Vagina (tissue), 2 donors: Measurements from ENCODE around the gene ATP11A. TPM values are rescaled to one million over a fixed set of nuclear protein-coding genes. Genes with fewer than 3 reads are reported as not detected.

Experiments used
- DNase-seq, 2 donors: peaks; one replicate each; pipeline ENCODE4 v3.0.0-alpha.2; 2017; ENCODE audit errors: extremely low spot score in 2 of 2
- H3K27ac ChIP-seq: fragments of 200-600 bp; sonication (generic); one replicate; pipeline ENCODE4 v1.5.1; 2019
- H3K27me3 ChIP-seq: fragments of 200-600 bp; sonication (generic); one replicate; pipeline ENCODE4 v1.5.1; 2019
- H3K36me3 ChIP-seq, 2 donors: fragments of 200-600 bp; sonication (generic); one replicate each; pipeline ENCODE4 v1.5.1; 2017 to 2019
- H3K4me1 ChIP-seq: fragments of 200-600 bp; sonication (generic); one replicate; pipeline ENCODE4 v1.5.1; 2019
- H3K4me3 ChIP-seq, 2 donors: fragments of 200-600 bp; sonication (generic); 1 replicate in 1 of 2; 2 replicates in 1 of 2; pipeline ENCODE4 v1.5.1; 2016 to 2019
- H3K9me3 ChIP-seq: fragments of 200-600 bp; sonication (generic); one replicate; pipeline ENCODE4 v1.5.1; 2019
- CTCF ChIP-seq, 3 experiments: fragments of 450-650 bp in 2 of 3; fragments of 200-600 bp in 1 of 3; sonication (generic) in 1 of 3; IDR thresholded peaks; one replicate each; pipeline ENCODE4 v1.5.1; 2017 to 2019; ENCODE audit warnings: antibody characterized with exemption in 3 of 3, mild to moderate bottlenecking in 2 of 3, moderate library complexity in 2 of 3
- POLR2A ChIP-seq, 2 donors: fragments of 450-650 bp; IDR thresholded peaks; one replicate each; pipeline ENCODE4 v1.6.1; 2017; ENCODE audit warnings: antibody characterized with exemption in 2 of 2, mild to moderate bottlenecking in 2 of 2, moderate library complexity in 2 of 2
- POLR2AphosphoS5 ChIP-seq, 2 donors: sonication (generic); formaldehyde crosslinking; IDR thresholded peaks; one replicate each; pipeline ENCODE4 v1.9.0; 2017; ENCODE audit warnings: antibody characterized with exemption in 2 of 2, mild to moderate bottlenecking in 2 of 2, low read depth in 1 of 2; ENCODE audit not compliant: insufficient read depth in 1 of 2
- intact Hi-C: fragments of 100-400 bp; cut with DNase I; formaldehyde crosslinking; loops from one replicate; pipeline ENCODE4 v1.15.1; 2023
- total RNA-seq: library from RNA; depleted of rRNA; stranded (reverse); fragments of >200 nt; gene quantifications from one replicate; pipeline ENCODE4 v1.2.3, GENCODE V29; 2016

ATP11A gene
- total RNA-seq, 1 donor from 2014 or later: 33.4 TPM

GRCh38 chr13:112738606-112739005 lies 48.8 kb downstream of the ATP11A start:
- no peaks in the 10 kb centered on the region for H3K4me1 ChIP-seq
- no peak for DNase-seq
- no peak overlapping the region for H3K4me3 ChIP-seq
- H3K27me3 ChIP-seq: no peaks in the 10 kb centered on the region
- intact Hi-C loops: no loop called here
- TF ChIP-seq POLR2A (IDR thresholded peaks at IDR 0.05) (no peak), CTCF (IDR thresholded peaks at IDR 0.05) (no peak), POLR2AphosphoS5 (IDR thresholded peaks at IDR 0.05; ENCODE audit: insufficient read depth in 1 of 2, low read depth in 1 of 2) (no peak)
- H3K36me3 ChIP-seq: no peaks in the 10 kb centered on the region
- no peak overlapping the region for H3K27ac ChIP-seq
- H3K9me3 ChIP-seq: no peaks in the 10 kb centered on the region

DNA sequence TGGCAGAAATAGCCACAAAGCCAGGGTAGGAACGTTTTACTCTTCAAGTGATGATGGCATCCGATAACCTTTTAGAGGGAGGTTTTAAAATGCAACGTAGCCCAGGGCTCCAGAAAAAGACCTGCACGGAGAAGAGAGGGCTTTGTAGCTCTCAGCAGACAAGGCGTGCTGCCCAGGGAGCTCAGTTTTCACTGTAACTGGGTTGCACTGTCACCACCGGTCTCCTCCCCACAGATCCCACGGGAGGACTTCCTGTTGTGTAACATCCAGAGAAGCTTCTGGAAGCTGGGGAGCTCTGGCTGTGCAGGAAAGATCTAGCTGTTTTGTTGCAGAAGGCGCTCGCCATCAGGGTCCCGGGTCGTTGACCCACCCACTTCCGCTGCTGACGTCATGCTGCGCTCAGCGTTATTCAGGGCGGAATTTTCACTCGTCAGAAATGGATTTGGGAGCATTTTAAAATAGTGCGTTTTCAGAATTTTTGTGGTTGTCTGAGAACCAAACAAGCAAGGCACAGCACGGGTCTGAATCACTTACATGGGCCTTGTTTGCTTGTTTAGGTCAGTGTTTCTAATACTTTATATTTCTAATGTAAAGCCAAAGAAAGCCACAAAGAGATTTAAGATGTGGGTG lies 50.8 kb downstream of the ATP11A start:
- no peaks in the 10 kb centered on the region for H3K36me3 ChIP-seq
- no peak overlapping the region for H3K4me3 ChIP-seq
- H3K9me3 ChIP-seq: no peaks in the 10 kb centered on the region
- peaks cover 5% of the 10 kb centered on the region for H3K4me1 ChIP-seq
- intact Hi-C loops: no loop called here
- TF ChIP-seq POLR2AphosphoS5 (IDR thresholded peaks at IDR 0.05; ENCODE audit: insufficient read depth in 1 of 2, low read depth in 1 of 2): peak; percentile 52 to 57
- TF ChIP-seq CTCF (IDR thresholded peaks at IDR 0.05): no peak
- no peak for TF ChIP-seq POLR2A (IDR thresholded peaks at IDR 0.05)
- no peaks in the 10 kb centered on the region for H3K27me3 ChIP-seq
- no peak for DNase-seq
- peak overlapping the region; percentile 31 for H3K27ac ChIP-seq

DNA sequence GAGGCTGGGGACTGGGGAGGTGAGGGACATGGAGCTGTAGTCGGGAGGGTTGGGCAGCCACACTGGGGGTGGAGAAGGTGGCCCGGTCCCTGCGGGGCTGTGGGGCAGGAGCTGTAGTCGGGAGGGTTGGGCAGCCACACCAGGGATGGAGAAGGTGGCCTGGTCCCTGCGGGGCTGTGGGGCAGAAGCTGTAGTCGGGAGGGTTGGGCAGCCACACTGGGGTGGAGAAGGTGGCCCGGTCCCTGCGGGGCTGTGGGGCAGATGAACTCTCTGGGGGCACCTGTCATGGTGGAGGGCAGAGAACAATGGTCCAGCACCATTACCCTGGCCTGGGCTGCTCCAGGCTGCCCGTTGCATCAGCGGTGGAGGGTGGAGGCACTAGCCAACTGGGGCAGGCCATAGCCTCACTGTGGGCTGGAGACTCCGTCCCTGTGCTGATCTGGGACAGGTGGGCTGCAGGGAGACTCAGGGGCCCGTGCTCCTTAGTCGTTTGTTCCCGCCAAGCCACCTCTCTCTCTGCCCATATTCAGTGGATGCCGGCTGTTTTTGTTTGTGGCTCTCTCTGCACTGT lies 51.4 kb downstream of the ATP11A start:
- Histone ChIP-seq H3K9me3 (no peaks in the 10 kb centered on the region), H3K36me3 (no peaks in the 10 kb centered on the region), H3K27ac (peak overlapping the region; percentile 31), H3K4me1 (peaks cover 5% of the 10 kb centered on the region), H3K27me3 (no peaks in the 10 kb centered on the region), H3K4me3 (no peak overlapping the region)
- TF ChIP-seq POLR2A (IDR thresholded peaks at IDR 0.05) (no peak), POLR2AphosphoS5 (IDR thresholded peaks at IDR 0.05; ENCODE audit: insufficient read depth in 1 of 2, low read depth in 1 of 2) (no peak), CTCF (IDR thresholded peaks at IDR 0.05) (no peak)
- DNase-seq: no peak
- intact Hi-C loops: no loop called here

DNA sequence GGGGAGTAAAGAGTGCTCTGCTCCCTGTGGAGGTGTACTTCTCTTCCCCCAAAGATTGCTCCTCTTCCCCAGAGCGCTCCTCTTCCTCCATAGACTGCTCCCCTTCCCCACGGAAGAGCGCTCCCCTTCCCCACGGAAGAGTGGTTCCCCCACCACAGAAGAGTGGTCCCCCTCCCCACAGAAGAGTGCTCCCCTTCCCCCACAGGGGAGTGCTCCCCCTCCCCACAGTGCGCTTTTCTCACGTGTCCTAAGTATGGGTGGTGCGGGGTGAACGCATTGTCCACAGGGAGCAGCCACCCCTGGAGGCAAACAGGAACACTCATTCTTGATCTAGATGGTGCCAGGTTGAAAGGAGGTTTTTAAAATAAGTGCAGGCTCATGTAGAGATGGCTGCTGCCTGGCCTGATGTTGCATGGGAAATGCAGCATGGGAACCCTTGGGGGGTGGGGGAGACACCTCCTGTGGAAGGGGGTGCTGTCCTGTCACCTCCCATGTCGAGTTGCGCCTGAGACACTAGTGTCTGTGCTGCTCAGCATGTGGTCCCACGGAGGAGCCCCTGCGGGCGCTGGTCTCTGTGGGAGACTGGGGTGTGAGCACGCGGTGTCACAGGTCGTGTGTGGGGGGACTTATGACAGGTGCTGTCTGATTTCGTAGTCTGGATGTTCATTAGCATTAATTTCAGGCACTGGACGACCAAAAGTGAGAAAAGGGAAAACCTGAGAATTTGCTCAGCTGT lies 52.2 kb downstream of the ATP11A start:
- intact Hi-C loops: no loop called here
- H3K4me3 ChIP-seq: no peak overlapping the region
- no peak for DNase-seq
- no peak overlapping the region for H3K27ac ChIP-seq
- no peaks in the 10 kb centered on the region for H3K9me3 ChIP-seq
- no peaks in the 10 kb centered on the region for H3K36me3 ChIP-seq
- no peaks in the 10 kb centered on the region for H3K27me3 ChIP-seq
- TF ChIP-seq CTCF (IDR thresholded peaks at IDR 0.05) (no peak), POLR2AphosphoS5 (IDR thresholded peaks at IDR 0.05; ENCODE audit: insufficient read depth in 1 of 2, low read depth in 1 of 2) (no peak), POLR2A (IDR thresholded peaks at IDR 0.05) (no peak)
- H3K4me1 ChIP-seq: peaks cover 5% of the 10 kb centered on the region

DNA sequence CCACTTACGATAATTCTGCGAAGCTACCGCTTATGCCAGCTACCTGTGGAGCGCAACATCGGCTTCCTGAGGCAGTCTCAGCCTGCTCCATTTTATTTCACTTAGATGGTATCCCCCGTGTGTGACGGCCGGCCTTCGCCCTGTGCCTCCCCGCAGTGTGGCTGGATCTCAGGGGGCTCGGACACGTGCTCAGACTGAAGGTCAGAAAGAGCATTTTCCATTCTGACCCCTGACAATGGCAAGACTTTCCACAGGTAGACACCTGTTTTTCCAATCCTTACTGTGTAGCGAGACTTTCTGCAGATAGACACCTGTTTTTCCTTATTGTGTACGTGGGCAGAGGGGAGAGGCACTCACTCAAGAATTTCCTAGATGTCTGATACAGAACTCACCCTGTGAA lies 52.7 kb downstream of the ATP11A start:
- intact Hi-C loops: no loop called here
- no peaks in the 10 kb centered on the region for H3K9me3 ChIP-seq
- DNase-seq: no peak
- H3K4me3 ChIP-seq: no peak overlapping the region
- no peaks in the 10 kb centered on the region for H3K36me3 ChIP-seq
- H3K27me3 ChIP-seq: no peaks in the 10 kb centered on the region
- TF ChIP-seq POLR2AphosphoS5 (IDR thresholded peaks at IDR 0.05; ENCODE audit: insufficient read depth in 1 of 2, low read depth in 1 of 2): no peak
- TF ChIP-seq POLR2A (IDR thresholded peaks at IDR 0.05): no peak
- no peak for TF ChIP-seq CTCF (IDR thresholded peaks at IDR 0.05)
- peaks cover 5% of the 10 kb centered on the region for H3K4me1 ChIP-seq
- no peak overlapping the region for H3K27ac ChIP-seq
